Stimulated activated CD8-positive, alpha-beta memory T cell treated with anti-CD3 and anti-CD28 coated beads, Interleukin-15, amount 100 ng/mL, for 1 hour (primary cell): ENCODE results near the gene INTS6.

Experiments
- DNase-seq: peaks from one replicate; pipeline ENCODE4 v3.0.0-alpha.2; 2020; ENCODE audit warnings: low read depth

Gene INTS6

GRCh38 chr13:51346397-51346796 is 106.4 kb downstream of the INTS6 start:
- DNase-seq = no peak

DNA sequence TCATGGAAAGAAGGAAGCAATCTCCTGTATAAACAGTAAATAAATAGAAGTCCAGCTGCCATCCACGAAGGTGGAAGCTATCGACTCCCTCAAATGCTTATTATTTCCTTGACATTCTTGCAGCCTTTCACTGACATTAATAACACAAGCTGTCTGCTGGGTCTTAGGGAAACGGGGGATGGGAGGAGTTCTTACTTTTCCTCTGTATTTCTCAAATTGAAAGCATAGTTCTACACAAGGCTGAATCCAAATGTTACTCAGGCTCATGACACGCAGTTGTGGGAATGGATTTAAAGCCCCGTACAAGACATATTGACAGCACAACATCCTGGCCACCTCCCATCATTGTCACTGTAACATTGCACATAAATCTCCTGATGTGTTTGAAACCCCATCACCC is 109.4 kb downstream of the INTS6 start:
- no peak for DNase-seq

DNA sequence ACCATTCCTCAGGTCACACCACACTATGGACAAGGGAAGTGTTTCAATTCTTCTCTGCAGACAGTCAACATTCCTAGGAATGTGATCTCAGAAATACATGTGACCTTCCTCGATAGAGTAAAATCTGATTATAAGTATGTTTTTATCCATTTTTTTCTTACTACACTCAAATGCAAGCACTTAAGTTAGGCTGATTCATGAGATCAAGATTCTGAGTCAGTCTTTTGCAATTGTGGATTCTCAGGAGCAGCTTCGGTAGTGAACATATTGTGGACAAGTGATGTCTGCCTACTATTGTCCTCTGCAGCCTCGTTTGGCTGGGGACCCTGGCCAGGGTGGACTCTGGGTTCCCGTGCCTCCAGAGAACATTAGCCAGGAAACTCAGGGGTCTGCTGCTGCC is 110.1 kb downstream of the INTS6 start:
- no peak for DNase-seq

- no peak for DNase-seq
Observed at GRCh38 chr13:51341791-51342190, 111.0 kb downstream of the INTS6 start.

GRCh38 chr13:51341232-51341631 is 111.6 kb downstream of the INTS6 start:
- DNase-seq = no peak

DNA sequence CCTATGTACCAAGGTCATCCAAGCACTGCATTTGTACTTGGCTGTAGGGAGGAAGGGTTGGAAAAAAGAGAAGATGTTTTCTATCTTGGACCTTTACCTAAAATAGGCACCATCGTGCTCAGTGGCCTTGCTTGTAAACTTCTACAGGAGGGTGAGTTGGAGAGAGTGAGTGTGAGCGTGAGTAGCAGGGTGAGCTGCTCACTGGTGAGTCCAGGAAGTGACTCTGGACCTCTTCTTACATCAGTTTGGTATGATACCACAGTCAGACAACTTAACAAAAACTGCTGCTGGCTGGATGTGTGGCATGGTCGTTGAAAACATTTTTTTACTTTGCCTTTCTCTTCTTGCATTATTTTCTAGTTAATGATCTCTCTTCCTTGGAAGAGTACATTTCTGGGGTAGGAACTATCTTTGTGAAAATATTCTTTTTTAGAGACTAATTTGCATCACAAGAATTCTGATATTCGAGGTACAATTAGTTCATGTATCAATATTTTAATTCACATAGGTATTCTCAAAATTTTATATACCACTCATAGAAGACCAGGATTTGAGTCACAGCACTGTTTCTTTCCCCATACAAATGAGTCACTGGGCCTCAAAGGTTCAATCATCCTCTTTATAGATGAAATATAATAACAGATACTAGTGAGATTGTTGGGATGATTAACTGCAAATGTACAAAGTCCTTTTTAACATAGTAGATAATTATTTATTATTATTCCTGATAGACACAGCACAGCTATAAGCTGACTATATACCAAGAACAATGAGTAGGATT is 112.7 kb downstream of the INTS6 start:
- no peak for DNase-seq

GRCh38 chr13:51339354-51339753 is 113.5 kb downstream of the INTS6 start, which contains the start of gene SERPINE3:
SERPINE3 (plus strand) TSS chr13:51339691; CDS start chr13:51341092, 1,401 bp downstream.
- DNase-seq = no peak

- no peak for DNase-seq
Observed at GRCh38 chr13:51336746-51337145, 116.1 kb downstream of the INTS6 start.

GRCh38 chr13:51333826-51334225 is 119.0 kb downstream of the INTS6 start:
- DNase-seq = no peak

DNA sequence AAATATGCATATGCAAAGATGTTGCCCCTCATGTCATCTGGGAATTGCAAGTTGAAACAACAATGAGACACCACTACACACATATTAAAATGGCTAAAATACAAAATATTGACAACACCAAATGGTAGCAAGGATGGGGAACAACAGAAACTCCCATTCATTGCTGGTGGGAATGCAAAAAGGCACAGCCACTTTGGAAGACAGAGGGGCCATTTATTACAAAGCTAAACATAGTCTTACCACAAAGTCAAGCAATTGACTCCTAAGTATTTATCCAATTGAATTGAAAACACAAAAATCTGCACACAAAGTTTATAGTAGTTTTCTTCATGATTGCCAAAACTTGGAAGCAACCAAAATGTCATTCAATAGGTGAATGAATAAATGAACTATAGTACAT is 119.4 kb downstream of the INTS6 start:
- no peak for DNase-seq

DNA sequence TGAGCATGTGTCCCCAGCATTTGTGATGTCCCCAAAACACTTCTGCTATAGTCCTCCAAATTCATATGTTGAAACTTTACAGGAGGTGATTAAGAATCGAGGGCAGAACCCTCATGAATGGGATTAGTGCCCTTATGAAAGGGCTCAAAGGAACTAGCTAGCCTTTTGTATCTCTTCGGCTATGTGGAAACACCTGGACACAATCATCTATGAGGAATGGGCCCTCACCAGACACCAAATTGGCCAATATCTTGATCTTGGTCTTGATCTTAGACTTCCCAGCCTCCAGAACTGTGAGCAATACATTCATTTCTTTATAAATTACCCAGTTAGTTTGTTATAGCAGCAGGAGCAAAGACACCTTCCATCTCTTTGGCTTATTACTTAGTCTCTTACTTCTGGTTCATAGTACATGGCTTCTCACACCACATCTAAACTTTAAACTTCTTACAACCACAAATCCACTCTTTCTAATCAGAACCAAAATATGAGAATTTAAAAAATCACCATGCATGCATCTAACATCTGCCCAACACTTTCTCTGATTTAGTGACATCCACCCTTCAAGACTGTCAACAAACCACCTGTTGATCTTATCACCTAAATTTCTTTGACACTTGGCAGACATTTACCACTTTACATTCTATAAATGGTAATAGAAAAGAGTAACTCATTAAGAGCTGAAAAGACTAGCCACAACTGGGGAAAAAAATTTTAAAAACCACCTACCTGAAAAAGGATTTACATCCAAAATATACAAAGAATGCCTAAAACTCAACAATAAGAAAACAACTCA is 120.1 kb downstream of the INTS6 start:
- DNase-seq = no peak

DNA sequence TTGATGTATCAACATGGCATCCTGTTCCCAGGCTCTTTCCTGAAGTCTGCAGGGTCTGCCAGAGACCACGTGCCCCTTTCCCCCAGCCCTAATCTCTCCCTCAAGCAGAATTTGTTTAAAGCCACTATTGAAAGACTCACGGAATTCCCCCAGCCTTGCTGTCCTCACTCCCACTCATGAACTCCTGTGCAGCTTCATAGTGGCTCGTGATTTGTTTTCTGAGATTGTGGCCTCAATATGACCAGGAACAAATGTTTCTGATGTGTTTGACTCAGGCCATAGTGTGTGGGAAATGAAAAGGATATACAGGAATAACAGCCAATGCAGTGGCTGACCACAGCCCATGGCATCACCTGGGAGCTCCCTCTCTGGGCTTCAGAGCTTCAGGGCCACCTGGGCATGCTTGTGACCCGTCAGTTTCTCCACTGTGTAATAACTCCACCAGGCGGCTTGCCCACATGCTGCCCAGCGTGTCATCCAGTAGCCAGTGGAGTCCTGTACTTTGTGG is 121.4 kb downstream of the INTS6 start:
- DNase-seq = no peak

DNA sequence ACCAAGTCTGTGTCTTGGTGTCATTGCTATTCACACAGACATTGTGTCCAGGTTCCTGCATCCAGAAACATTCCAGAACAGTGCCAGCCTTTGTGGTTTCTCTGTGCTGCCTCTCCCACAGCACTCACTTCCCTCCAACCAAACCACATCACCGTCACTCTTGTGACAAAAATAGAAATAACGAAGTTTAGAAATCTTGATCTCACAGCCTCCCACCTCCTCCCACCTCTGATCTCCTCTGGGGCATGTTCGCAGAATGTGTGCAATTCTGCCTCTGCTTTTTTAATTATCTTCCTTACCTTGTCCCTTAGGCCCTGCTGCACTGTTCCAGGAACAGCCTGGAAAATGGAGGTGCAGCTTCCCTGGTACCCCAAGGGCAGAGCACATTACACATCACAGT is 122.0 kb downstream of the INTS6 start:
- DNase-seq = no peak

- no peak for DNase-seq
Observed at GRCh38 chr13:51329606-51330005, 123.2 kb downstream of the INTS6 start.

DNA sequence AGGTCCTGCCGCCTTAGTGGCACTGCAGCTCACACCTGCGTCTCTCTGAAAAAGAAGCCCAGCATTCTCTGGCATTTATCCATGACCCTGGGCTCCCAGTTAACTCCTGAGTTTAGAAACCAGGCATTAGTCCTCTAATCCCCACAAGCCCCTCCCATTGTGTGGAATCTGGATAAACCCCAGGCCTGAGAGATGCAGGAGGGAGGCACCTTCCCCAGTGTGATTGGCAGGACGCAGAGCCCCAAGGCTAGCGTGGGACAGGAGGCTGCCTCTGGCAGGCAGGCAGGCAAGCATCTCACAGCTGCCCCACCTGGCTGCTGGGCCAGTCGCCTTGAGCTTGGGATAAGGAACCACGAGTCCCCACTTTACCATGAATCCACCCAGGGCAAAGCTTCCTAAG is 124.3 kb downstream of the INTS6 start:
- no peak for DNase-seq

DNA sequence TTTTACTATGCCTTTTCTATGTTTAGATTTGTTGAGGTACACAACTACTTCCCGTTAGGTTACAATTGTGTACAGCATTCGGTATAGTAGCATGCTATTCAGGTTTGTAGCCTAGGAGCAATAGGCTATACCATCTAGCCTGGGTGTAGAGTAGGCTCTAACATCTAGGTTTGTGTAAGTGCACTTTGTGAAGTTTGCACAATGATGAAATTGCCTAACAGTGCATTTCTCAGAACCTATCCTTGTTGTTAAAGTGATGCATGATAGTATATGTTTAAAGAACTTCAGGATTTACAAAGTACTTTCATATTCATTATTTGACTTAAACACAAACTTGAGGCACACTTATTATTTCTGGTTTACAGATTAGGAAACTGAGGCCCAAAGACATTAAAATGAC is 124.9 kb downstream of the INTS6 start:
- DNase-seq = no peak

GRCh38 chr13:51326777-51327176 is 126.1 kb downstream of the INTS6 start:
- DNase-seq = no peak

GRCh38 chr13:51325837-51326236 is 127.0 kb downstream of the INTS6 start:
- no peak for DNase-seq

DNA sequence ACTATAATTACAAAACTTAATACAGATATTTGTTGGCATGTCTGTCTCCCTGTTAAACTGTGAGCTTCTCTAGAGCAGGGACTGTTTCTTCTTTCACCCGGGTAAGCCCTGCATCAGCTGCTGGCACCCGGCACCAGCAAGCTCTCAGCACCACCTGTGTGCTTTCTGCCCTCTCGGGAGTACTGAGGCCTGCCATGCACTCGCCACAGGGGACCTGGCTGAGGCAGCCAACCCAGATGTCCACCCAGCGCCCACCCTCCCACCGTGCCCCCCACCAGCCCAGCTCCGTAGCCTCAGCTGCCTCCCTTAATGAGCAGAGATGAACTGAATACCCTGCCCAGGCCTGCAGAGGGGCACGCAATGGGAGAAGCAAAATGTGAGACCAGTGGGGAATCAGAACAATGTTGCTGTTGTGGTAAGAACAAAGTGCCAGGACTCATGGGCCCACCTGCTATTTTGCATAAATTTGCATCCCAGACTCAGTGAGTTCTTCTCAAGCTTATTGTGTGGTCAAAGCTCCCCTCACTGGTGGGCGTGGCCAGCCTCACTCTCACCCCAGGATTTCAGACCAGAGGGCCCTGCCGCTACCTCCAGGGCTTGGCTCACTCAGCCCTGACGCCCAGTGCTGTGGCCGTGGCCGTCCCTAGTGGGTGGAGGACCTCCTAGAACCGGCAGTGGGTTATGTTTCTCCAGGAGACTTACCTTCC is 128.0 kb downstream of the INTS6 start:
- DNase-seq = no peak

DNA sequence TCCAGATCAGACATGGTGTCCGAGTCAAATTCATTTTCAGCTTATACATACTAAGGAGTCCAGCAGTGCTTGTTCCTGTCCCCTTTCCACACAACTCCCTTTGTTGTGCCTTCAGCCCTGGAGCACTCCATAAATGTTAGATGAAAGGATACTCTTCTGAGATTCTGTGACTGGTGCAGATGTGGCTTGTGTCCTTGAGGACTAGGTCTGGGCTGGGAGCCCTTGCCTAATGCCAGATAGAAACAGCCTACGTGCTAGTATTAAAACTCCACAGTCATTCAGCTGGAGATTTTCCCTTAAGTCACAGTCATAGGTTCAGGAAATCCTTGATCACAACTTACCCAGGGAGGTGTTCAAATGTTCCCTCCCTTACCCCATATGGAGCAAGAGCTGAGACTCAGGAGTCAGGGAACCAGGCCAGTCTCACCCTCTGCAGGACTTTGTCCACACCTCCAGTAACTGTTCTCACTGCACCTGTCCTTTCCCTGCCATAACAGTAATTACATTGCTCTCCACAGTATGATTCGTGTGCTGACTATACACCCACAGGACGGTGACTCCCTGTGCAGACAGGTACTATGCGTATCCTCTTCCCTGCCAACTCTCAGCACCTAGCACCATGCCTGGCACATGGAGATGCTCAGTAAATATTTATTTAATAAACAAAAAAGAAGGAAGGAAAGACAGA is 128.9 kb downstream of the INTS6 start:
- DNase-seq = no peak

- DNase-seq = no peak
Observed at GRCh38 chr13:51322826-51323225, 130.0 kb downstream of the INTS6 start.

DNA sequence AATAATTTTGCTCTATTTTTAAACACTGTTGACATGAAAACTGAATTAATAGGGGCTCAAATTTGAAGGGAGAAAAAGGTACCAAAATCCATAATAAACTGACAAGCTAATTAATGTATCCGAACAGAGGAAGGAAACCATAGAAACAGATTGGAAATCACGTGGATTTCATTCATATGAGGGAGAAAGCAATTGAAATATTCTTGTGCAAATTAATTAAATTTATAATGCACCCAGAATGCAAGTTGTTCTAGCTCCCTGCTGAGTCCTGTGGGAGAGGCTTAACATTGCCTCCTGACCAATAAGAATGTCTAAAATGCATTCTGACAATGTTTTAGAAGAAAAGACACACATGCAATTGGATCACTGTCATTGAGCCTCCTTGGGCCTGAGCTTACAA is 131.0 kb downstream of the INTS6 start:
- DNase-seq = no peak
